Right ventricle myocardium superior (tissue), 1 donor: ENCODE measurements around the gene SLIT3. TPM values are rescaled to one million over a fixed set of nuclear protein-coding genes. Genes with fewer than 3 reads are reported as not detected.
A peak's percentile ranks its signal among the peaks of the same experiment; 100 is the strongest.

Experiments used
- ATAC-seq: fragments of 200-7000 bp; cut with Tn5 transposase; one replicate; pipeline ENCODE4 v1.9.1; 2020; ENCODE audit warnings: mild to moderate bottlenecking; ENCODE audit not compliant: poor library complexity
- DNase-seq: peaks from one replicate; pipeline ENCODE4 v3.0.0-alpha.2; 2020
- intact Hi-C: fragments of 100-400 bp; cut with DNase I; formaldehyde crosslinking; loops from one replicate; pipeline ENCODE4 v1.11.2; 2022
- long read RNA-seq: library from polyadenylated mRNA; unstranded; transcript quantifications from one replicate; pipeline ENCODE4 v2.0.0, GENCODE V29; 2021
- total RNA-seq: library from RNA; stranded (reverse); fragmentation: NEBNext Ultra II Directional; extraction: Animal tissue kit (Norgen Biotek cat#: 25700); gene quantifications from one replicate; pipeline ENCODE4 v1.2.1, GENCODE V29; 2021
- donor health status: DM: no; HTN: yes; CAD: no; lungs with severe emphysema.

SLIT3 gene
- 12.5 TPM for total RNA-seq
- long read RNA-seq, partial matches to known transcripts = 13 of 16 reads
- long read RNA-seq, other reads (novel, unspliced or antisense) = 3 of 16 reads

GRCh38 chr5:169300468-169301385, at the start of gene SLIT3:
Gene SLIT3 (minus strand): TSS chr5:169301139. CDS start chr5:169300709, 430 bp downstream.
- intact Hi-C loops = loop anchor here (5.0 to 10.0 kb wide), 3 partner anchors 244 to 618 kb away; no protein-coding TSS in a partner anchor
- ATAC-seq = peak; percentile 87
- peak; percentile 81 for DNase-seq

GRCh38 chr5:169350016-169350415, 49.1 kb upstream of the SLIT3 start:
- intact Hi-C loops = no loop called here
- no peak for ATAC-seq
- DNase-seq = no peak

GRCh38 chr5:169347786-169348185, 46.8 kb upstream of the SLIT3 start:
- DNase-seq (no peak), ATAC-seq (no peak)
- intact Hi-C loops = no loop called here

GRCh38 chr5:169344629-169345028, 43.7 kb upstream of the SLIT3 start:
- intact Hi-C loops = no loop called here
- DNase-seq (no peak), ATAC-seq (no peak)

GRCh38 chr5:169343766-169344165, 42.8 kb upstream of the SLIT3 start:
- ATAC-seq (no peak), DNase-seq (no peak)
- intact Hi-C loops = no loop called here

GRCh38 chr5:169341556-169341955, 40.6 kb upstream of the SLIT3 start:
- no peak for DNase-seq
- intact Hi-C loops = no loop called here
- no peak for ATAC-seq

- no peak for DNase-seq
- intact Hi-C loops = no loop called here
- ATAC-seq = no peak
These were observed 38.9 kb upstream of the SLIT3 start for GRCh38 chr5:169339869-169340268.

- no peak for DNase-seq
- ATAC-seq = no peak
- intact Hi-C loops = no loop called here
These were observed 35.3 kb upstream of the SLIT3 start for GRCh38 chr5:169336242-169336641.

GRCh38 chr5:169335806-169336205, 34.9 kb upstream of the SLIT3 start:
- intact Hi-C loops = no loop called here
- no peak for DNase-seq
- ATAC-seq = no peak

- intact Hi-C loops = no loop called here
- ATAC-seq = no peak
These were observed 32.6 kb upstream of the SLIT3 start for GRCh38 chr5:169333518-169333917.

GRCh38 chr5:169331292-169331852, 30.4 kb upstream of the SLIT3 start:
- DNase-seq = no peak
- intact Hi-C loops = no loop called here
- no peak for ATAC-seq

More at GRCh38 chr5:169333518-169333917, 32.6 kb upstream of the SLIT3 start:
- DNase-seq = no peak

GRCh38 chr5:169328401-169328800, 27.5 kb upstream of the SLIT3 start:
- DNase-seq = no peak
- intact Hi-C loops = no loop called here
- ATAC-seq = no peak

GRCh38 chr5:169325273-169325672, 24.3 kb upstream of the SLIT3 start:
- ATAC-seq = no peak
- DNase-seq = no peak
- intact Hi-C loops = no loop called here

GRCh38 chr5:169318556-169318955, 17.6 kb upstream of the SLIT3 start:
- intact Hi-C loops = no loop called here
- ATAC-seq (no peak), DNase-seq (no peak)

GRCh38 chr5:169307646-169308045, 6.7 kb upstream of the SLIT3 start:
- intact Hi-C loops = loop anchor here (10.0 kb wide), 1 partner anchor 237 kb away; no protein-coding TSS in a partner anchor
- ATAC-seq (peak; percentile 31), DNase-seq (no peak)

GRCh38 chr5:169305366-169305765, 4.4 kb upstream of the SLIT3 start:
- intact Hi-C loops = loop anchor here (10.0 kb wide), 1 partner anchor 239 kb away; no protein-coding TSS in a partner anchor
- no peak for DNase-seq
- ATAC-seq = no peak

- intact Hi-C loops = loop anchor here (5.0 to 10.0 kb wide), 3 partner anchors 241 to 622 kb away; no protein-coding TSS in a partner anchor
- ATAC-seq (no peak), DNase-seq (no peak)
These were observed 3.2 kb upstream of the SLIT3 start for GRCh38 chr5:169304175-169304574.

- intact Hi-C loops = loop anchor here (5.0 to 10.0 kb wide), 3 partner anchors 242 to 621 kb away; no protein-coding TSS in a partner anchor
- DNase-seq (no peak), ATAC-seq (no peak)
These were observed 2.2 kb upstream of the SLIT3 start for GRCh38 chr5:169303119-169303515.

- peak; percentile 66 for ATAC-seq
These were observed 1.7 kb upstream of the SLIT3 start for GRCh38 chr5:169302491-169303118.

More at GRCh38 chr5:169302491-169303118, 1.7 kb upstream of the SLIT3 start:
- intact Hi-C loops = loop anchor here (5.0 to 10.0 kb wide), 3 partner anchors 242 to 620 kb away; no protein-coding TSS in a partner anchor
- DNase-seq = peak; percentile 83
